Body of pancreas (tissue), 4 donors: ENCODE data around the gene TGM3.

ENCODE experiments used
- CTCF ChIP-seq, 7 experiments: fragments of 450-650 bp in 4 of 7; fragments of 200-600 bp in 3 of 7; sonication (generic) in 3 of 7; IDR thresholded peaks; one replicate each; pipeline ENCODE4 v1.5.1; 2016 to 2019; ENCODE audit warnings: antibody characterized with exemption in 7 of 7
- POLR2A ChIP-seq, 3 donors: fragments of 450-650 bp; IDR thresholded peaks; one replicate each; pipeline ENCODE4 v1.6.1; 2016; ENCODE audit warnings: antibody characterized with exemption in 3 of 3, mild to moderate bottlenecking in 2 of 3

DNA sequence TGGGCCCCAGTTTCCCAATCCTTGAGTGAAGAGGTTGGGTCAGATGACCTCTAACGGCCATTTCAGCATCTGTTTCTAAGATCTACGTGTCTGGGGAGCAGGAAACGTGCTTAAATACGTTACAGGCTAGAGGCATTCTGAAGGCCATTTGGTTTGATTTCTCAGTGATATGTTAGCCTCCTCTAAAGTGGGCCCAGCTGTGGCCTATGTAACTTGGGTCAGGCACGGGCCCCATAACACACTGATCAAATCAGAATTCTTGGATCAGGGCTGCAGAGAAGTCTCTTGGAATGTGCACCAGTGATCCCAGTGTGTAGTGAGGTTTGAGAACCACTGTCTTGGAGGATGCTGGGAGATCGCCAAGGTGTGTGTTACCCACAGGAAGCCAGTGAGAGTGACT lies 36.1 kb upstream of the TGM3 start:
- TF ChIP-seq CTCF (IDR thresholded peaks at IDR 0.05) (no peak), POLR2A (IDR thresholded peaks at IDR 0.05) (no peak)
